GM18867 (cell line): ENCODE measurements around the gene COL4A6.

ENCODE experiments used
- ATAC-seq: cut with Tn5 transposase; IDR thresholded peaks from one replicate; pipeline ENCODE4 v1.9.1; 2021; ENCODE audit warnings: mild to moderate bottlenecking, moderate library complexity; ENCODE audit not compliant: unreplicated experiment

The COL4A6 gene

DNA sequence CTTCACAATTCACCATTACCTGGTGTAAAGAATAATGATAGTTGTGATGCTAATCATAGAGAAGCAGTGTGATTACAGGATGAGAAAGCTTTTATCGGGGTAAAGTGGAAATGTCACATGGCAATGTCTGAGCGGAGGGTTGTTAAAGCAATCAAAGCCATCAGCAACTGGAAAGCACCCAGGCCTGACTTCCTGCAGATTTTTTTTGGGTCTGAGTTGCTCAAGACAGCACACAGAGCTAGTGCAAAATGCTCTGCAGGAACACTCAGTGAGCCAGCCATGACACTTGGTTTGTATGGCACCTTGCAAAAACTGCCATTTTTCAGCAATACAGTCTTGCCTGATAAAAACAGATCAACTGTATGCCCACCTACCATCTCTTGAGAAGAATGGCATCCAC, 152.9 kb downstream of the COL4A6 start:
- no peak for ATAC-seq

DNA sequence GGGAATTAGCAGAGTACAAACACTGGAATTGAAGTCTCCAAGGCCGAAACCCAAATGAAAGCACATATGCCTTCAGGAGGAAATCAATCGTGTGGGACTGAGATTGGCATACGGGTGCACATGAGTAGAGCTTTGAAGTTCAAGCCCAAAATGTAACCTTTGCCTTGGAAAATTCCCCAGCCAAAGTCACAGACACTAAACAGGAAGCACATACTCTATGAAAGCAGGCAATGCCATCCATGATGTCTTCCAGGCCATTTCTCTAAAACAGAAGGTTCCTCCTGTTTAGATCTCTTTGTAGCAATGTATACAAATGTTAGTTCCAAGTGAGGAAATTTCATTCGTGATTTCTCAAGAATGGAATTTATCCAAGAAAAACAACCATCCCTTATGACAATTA, 162.5 kb downstream of the COL4A6 start:
- ATAC-seq: no peak

DNA sequence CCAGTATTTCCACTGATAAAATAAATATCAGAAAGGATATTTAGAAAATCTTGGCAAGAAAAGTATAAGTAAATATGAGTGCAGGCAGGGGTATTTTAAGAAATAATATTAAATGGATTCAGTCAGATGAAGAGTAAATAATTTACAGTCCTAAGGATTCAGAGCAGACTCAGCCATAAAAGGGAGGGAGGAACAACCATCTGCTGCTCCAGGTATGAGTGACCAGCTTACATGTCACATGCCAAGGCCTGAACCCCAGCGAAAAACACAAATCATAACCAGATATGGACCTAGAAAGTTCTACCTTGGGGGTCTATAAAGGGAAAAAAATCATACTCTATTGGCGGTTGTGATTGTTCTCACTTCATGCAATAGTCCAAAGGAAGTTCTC, 166.8 kb downstream of the COL4A6 start:
- ATAC-seq: no peak

DNA sequence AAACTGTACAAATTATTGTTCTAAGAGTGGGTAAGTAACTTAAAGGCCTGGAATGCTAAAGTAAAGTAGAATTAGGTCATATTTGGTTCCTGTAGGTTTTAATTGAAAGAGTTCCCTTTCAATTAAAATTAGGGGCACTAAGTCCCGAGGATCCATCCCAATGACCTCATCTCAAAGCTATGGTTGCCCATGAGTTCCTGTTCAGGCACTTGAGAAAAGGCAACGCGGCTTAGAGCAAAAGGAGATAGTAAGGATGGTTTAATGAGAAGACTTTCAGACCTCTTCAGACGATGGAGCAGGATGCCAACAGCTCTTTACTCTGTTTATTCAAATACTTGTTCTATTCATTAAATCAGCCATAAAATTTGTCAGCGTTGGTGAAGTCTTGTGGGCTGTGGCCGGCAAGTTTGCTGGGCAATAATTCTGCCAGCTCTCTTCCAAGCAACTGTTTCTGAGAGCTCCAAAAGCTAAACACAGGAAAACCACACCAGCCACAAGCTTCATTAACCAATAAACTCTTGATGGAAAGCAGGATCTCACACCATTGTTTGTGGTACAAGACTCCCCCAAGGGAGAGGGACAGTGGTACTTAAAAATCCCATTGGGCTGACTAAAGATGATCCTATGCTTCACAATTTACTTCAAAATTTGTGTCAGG, 167.4 kb downstream of the COL4A6 start:
- ATAC-seq: no peak

DNA sequence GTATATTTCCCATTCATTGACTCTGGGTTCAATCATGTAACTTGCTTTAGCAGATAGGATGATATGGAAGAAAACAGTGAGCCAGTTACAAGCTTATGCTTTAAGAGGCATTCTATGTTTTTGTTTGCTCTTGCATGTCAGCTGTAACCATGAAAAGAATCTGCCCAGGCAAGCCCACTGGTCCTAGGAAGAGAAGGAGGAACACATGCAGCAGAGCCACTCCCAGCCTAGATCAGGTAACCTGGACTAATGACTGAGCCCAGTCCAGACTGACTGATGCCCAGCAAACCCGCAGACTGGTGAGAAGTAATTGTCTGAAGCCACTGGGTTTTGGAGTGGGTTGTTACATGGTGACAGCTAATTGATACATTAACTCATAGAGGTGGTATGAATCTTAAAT, 167.9 kb downstream of the COL4A6 start:
- no peak for ATAC-seq

DNA sequence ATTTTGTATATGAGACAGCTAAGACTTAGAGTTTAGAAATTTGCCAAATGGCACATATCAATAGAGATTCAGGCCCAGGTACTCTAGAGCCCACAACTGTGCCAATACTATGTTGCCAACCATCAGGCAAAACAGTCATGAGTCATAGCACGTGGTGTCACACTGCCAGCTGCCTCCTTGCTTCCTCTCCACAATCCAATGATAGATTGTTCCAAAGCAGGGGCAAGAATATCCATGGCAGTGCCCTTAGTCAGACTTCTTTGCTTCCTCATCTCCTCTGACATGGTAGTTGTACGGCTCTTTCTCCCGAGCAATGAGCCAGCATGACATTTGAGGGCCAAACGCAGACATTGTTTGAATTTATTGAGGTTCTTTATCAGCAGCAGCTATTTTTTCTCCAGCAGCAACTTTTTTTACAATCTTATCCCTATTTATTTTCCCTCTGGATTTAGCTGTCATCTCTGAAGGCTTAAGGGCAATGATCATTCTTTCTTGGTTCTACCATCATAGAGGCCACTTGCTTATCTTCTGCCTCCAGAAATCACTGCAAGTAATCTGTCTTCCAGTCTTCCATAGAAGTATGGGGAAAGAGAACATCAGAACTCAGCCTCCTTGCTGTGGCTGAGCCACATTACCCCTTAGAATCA, 169.7 kb downstream of the COL4A6 start:
- ATAC-seq: no peak

DNA sequence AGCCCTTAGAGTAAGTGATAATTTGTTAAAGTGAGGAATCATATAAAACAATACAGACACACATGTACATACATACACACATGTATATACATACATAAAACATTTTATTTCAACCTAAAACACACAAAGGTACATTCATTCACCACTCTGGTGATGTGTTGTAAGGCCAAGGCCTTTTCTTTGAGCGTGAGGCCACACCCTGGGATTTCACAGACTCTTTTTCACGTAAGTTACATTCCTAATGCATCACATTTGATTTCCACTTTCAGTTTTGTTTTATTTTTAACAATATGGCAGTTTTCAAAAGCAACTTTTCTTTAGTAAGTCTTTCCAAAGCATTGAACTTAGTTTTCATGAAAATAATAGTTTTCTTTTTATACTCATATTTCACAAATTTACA, 170.7 kb downstream of the COL4A6 start:
- no peak for ATAC-seq

DNA sequence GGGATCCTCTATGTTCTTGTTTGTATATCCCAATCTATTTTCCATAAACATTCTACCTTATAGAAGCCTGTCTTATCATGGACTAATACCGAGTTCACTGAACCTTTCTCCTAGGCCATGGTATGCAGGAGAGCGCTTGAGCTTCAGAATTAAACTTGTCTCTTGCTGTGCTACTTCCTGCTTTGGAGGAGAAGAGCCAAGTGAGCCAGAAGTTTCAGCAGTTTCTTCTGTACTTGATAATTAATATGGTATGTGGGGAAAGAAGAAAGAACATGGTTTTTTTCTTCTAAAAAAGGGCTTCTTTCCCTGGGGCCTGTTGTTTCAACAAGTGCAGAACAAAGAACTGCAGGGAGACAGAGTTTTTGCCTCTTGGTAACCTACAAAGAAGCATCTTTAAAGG, 173.8 kb downstream of the COL4A6 start:
- ATAC-seq: no peak

DNA sequence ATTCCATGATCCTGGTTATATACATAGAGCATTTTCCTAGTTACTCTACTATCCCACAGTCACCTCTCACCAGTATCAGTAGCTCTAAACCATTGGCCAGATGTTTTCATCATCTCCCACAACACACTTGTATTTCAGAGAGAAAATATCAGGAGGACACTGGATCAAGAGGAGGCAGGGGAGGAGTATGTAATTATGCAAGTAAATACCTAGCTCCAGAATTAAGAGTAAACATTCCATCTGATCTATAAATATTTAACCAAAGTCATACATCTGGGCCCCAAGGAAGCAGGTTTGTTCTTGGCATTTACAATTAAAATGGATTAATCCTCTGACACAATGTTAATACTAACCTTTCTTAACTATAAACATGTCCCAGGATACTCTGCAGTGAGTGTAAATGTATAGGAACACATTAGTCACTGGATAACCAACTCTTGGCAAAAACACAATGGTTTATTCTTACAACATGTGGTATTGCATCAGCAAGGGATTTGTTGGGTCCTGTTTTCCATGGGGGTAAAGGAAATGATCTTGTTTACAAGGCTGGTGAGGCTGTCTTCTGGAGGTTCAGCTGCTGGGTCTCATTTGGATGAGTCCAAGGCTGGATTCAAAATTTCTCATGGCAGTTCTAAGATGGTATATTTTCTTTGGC, 176.5 kb downstream of the COL4A6 start:
- ATAC-seq: no peak

DNA sequence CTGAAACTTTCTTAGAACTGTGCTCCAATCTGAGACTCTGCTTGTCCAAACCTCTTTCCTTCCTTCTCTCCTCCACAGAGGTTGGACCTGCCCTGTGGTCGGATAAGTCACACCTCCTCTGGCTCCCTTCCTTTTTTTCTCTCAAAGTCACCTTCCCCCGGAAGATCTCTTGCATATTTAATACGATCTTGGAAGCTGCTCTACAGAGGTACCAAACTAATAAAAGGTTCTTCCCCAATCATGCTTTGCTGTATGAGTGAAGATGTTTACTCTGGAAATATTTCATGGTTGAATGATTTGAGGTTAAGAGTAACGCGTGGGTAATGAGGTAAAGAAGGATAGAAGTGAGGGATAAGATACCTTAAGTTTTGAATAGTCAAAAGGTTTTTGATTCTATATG, 180.7 kb downstream of the COL4A6 start:
- no peak for ATAC-seq

DNA sequence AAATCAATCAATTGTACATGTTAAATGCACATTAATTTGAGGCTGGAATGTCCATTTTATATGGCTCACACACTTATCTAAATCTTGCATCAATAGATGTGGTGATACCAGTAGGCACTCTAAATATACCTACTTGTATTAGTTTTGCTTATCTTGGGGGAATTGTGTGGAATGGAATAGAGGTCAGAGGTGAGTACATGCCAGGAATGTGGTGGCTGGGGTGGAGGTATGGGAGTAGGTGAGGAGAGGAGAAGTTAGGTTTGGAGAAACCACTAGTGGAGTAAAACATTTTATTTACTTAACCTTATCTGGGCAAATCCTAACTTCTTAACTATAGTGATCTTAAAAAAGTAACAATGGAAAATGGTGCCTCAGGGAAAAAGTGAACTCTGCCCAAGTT, 183.6 kb downstream of the COL4A6 start:
- no peak for ATAC-seq

DNA sequence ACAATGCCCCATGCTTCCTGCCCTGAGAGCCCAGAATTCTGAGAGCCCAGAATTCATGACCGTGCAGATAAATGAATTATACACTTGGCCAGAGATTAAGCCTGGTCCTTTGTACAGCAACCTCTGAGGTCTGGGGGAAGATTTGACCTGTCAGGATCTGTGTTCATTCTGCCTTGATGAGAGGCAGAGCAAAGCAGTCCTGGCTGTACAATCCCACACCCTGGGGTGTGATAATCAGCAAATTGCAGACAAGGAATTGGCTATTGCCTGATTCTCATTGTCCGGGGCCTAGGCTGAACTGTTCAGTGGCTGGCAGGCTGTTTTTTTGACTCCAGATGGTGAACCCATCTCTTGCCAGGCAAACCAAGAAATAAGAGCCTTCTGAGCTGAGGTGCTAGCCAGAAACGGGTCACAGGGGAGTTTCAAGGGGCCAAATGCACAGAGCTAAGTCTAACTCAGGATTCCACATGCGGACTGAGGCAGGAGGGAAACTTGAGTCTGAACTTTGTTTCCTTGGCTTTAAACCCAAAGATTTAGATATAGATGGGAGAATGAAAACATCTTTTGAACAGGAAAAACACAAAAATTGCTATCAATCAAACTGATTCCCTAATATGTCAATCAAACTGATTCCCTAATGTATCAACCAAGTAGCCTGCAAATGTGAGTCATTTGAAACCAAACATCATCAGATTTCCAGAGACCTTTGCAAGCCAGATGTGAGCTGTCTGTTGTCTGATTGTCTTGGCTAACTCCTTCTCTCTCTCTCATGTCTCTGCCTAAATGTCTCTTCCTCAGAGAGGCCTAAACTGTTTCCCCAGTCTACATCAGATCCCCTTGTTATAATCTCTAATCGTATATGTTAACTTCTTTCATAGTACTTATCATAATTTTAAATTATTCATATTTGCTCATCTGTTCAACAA, 187.3 kb downstream of the COL4A6 start:
- no peak for ATAC-seq

DNA sequence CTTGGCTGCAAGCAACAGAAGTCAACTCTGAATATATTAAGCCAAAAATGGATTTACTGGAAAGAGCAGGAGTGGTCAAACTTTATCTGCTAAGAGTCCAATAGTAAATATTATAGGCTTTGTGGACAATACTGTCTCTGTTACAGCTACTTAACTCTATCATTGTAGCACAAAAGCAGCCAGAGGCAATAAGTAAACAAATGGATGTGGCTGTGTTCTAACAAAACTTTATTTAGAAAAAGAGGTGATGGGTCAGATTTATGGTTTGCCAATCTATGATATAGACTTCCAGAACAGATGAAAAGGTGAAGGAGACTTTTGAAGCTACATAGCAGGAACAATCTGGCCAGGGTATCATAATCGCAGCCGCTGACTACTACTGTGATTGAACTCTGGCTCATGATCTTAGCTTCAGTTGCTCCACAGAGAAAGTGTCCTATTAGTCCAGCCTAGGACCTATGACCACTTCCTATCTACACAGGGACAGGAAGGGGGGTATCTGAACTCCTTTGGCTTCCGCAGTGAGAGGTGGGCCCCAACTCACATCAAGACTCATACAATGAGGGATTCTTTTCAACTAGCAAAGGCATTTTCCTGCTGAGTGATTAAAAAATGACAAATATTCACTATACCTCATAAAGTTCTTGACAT, 191.8 kb downstream of the COL4A6 start:
- no peak for ATAC-seq

DNA sequence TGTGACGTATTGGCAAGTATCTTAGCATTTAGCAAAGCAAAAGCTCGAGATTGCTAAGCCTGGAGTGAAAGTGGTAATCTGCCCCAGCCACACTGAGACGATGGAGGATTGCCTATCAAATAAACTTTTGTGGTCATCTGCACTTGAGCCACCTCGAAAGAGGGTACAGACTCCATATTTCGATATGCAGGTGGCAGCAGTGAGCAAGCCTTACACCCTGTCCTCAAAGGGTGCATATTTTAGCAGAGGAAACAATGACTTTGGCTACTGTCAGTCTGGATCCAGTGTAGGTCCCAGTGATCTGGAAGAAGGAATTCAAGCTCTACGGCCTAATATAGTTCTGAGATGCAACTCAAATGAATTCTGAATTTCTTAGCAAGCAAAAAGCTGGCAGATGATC, 192.8 kb downstream of the COL4A6 start:
- ATAC-seq: peak; percentile 54

DNA sequence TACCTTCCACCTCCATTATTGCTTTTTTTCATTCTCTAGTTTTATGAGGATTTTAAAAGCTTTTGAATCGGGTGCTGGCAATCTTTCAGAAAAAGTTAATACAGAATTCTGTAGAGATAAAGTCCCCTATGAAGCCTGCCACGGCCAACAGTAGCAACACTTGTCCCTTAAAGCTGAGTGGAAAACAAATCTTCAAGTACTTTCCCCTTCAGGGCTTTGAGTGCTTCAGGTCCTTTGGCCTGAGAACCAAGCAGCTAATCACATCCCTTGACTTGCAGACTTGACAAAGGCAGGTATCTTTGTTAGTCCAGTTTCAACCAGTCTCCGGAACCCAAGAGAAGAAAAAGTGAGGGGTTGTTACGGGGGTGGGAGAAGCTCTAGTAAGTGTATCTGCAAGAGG, 202.2 kb downstream of the COL4A6 start:
- ATAC-seq: no peak

DNA sequence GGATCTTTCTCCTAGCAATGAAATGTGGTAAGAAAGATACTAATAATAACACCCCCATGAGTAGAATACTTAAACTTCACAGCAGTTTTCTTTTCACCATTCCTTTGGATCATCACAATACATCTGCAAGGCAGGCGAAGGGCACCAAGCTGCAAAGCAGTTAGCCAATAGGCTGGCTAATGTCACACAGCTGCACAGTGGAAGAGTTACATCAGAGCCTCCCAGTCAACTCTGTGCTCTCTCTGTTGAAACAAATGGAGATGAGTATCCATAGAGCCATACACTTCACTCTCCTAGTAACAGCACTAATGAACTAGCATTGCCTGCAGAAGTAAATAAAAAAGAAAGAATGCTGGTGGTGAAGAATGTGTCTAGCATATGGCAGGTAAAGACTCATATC, 207.6 kb downstream of the COL4A6 start:
- no peak for ATAC-seq

DNA sequence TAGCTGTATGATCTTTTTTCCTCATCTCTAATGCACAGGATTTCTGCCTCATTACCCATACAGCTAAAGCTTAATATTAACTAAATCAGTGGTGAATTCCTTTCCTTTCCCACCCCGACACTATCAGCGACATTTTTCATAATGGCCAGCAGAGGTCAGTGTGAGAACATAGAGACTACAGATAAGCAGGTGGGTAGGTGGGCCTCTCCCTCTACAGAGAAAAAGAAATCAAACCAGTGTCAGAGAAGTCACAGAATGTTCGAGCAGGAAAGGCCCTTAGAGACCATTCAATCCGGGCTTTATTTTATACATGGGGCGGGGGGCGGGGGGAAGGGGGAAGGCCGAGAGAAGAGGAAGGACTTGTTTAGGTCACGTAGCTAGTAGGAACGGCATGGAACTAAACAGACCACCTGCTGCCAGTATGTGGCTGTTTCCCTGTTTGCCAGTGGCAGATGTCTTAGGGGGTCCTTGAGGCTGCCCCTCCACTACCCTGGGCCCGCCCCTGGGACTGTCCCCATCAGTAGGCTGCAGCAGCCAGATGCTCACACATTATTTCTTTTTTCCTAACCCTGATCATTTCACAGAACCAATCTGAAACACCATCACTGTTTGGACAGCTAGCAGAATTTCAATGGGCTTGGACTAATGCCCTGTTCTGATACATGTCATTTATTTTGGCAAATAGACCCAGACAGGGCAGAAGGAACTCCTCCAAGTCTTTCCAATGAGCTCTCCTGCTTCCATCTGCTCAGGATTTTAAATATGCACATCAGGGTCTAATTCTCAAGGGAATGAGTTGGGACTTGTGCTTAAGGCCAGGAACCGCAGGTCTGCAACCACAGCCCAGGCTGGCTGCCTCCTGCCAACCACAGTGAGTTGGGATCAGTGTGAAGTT, 213.2 kb downstream of the COL4A6 start:
- peak; percentile 71 for ATAC-seq

DNA sequence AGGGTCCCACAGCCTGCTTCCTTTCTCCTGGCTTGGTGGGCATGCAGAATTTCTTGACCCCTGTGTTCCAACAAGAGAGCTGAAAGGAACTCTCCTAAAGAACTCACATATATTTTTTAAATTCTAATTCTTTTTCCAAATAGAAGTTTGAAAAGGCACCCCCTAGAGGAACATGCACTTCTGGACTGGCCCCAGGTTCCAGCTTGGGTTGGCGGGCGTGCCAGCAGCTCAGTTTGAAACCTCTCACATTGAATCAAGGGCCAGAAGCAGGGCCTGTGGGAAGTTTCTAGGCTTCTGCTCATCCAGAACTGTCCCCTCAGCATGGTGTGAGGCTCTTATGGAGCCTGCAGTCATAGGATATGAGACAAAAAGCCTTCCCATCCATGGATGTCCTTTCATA, 214.0 kb downstream of the COL4A6 start:
- ATAC-seq: no peak

DNA sequence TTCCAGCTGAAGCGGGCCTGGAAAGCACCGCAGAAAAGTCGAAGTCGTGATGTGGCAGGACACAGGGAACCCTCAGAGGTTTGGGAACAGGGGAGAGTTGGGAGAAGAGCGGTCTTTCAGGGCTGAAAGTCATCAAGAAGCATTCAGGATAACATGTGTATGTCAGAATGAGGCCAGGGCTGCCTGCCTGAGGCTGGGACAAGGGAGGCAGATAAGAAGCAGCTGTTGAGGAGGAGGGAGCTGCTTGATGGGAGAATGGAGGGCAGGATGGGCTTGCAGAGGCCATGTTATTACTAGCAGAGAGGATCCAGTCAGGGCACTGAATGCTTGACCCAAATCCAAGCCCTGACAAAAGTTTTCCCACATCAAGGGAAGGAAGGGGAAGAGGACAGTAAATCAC, 214.6 kb downstream of the COL4A6 start:
- no peak for ATAC-seq

DNA sequence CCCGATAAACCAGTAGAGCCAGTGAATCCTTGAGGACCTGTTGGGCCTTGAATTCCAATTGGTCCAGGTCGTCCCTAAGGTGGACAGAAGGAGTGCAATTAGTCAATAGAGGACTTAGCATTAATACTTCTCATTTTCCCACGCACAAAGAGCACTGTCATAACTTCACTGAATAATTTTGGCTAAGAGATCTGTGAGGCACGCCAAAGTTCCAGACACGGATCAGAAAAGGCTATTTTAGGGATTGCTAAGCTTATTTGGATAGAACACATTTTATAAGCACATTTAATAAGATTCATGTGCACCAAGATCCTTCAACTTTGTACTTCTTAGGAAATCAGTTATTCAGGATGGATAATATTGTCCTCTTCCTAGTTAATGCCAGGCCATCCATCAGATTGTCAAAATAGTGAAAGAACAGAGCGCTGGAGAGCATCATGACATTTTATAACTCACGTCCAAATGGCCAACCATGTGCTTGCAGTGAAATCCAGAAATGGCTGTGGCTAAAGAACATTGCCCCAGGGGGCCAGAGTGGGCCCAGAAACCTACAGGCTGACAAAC, 216.8 kb downstream of the COL4A6 start:
- ATAC-seq: no peak
